Neural progenitor cell (in vitro differentiated cells): ENCODE results near the gene FOXO1. TPM values are rescaled to one million over a fixed set of nuclear protein-coding genes. Genes with fewer than 3 reads are reported as not detected.

Experiments
- DNase-seq: peaks from one replicate; pipeline ENCODE4 v3.0.0-alpha.2; 2016; ENCODE audit warnings: low spot score
- H2AFZ ChIP-seq: fragments of 200-600 bp; sonication (generic); replicated peaks from 2 replicates; pipeline ENCODE4 v1.6.1; 2016; ENCODE audit warnings: antibody characterized with exemption
- H3F3A ChIP-seq: fragments of 200-600 bp; sonication (generic); 2 replicates; pipeline ENCODE4 v1.6.1; 2016; ENCODE audit warnings: antibody characterized with exemption, low read depth
- H3K27ac ChIP-seq: fragments of 200-600 bp; sonication (generic); 2 replicates; pipeline ENCODE4 v1.5.1; 2016; ENCODE audit warnings: mild to moderate bottlenecking
- H3K27me3 ChIP-seq: fragments of 200-600 bp; sonication (generic); 2 replicates; pipeline ENCODE4 v1.6.1; 2016; ENCODE audit warnings: mild to moderate bottlenecking, moderate library complexity
- H3K36me3 ChIP-seq: fragments of 200-600 bp; sonication (generic); 2 replicates; pipeline ENCODE4 v1.5.1; 2016
- H3K4me1 ChIP-seq: fragments of 200-600 bp; sonication (generic); 2 replicates; pipeline ENCODE4 v1.6.1; 2016; ENCODE audit warnings: mixed run types
- H3K4me2 ChIP-seq: fragments of 200-600 bp; sonication (generic); 2 replicates; pipeline ENCODE4 v1.6.1; 2016
- H3K4me3 ChIP-seq: fragments of 200-600 bp; sonication (generic); 2 replicates; pipeline ENCODE4 v1.5.1; 2016
- H3K79me2 ChIP-seq: fragments of 200-600 bp; sonication (generic); 2 replicates; pipeline ENCODE4 v1.6.1; 2016; ENCODE audit warnings: low read depth
- H3K9ac ChIP-seq: fragments of 200-600 bp; sonication (generic); 2 replicates; pipeline ENCODE4 v1.6.1; 2016
- H3K9me3 ChIP-seq: fragments of 200-600 bp; sonication (generic); 2 replicates; pipeline ENCODE4 v1.5.1; 2016; ENCODE audit warnings: low read depth
- H4K20me1 ChIP-seq: fragments of 200-600 bp; sonication (generic); 2 replicates; pipeline ENCODE4 v1.6.1; 2016; ENCODE audit warnings: low read depth
- H3K27ac Mint-ChIP-seq: 3 replicates; pipeline ENCODE4 v1.8.0; 2021; ENCODE audit warnings: mixed read lengths
- H3K27me3 Mint-ChIP-seq: 2 replicates; pipeline ENCODE4 v1.8.0; 2022; ENCODE audit warnings: low read depth, mild to moderate bottlenecking, inconsistent platforms, moderate library complexity, mixed read lengths; ENCODE audit not compliant: insufficient read depth
- H3K36me3 Mint-ChIP-seq: 3 replicates; pipeline ENCODE4 v1.8.0; 2021; ENCODE audit warnings: mixed read lengths
- H3K4me1 Mint-ChIP-seq: 3 replicates; pipeline ENCODE4 v1.8.0; 2021; ENCODE audit warnings: mixed read lengths
- H3K4me3 Mint-ChIP-seq: 3 replicates; pipeline ENCODE4 v1.8.0; 2021; ENCODE audit warnings: mild to moderate bottlenecking, moderate library complexity, mixed read lengths
- H3K9me3 Mint-ChIP-seq: 3 replicates; pipeline ENCODE4 v1.8.0; 2020; ENCODE audit warnings: mixed read lengths
- CTCF ChIP-seq: fragments of 200-600 bp; sonication (generic); IDR thresholded peaks from 2 replicates; pipeline ENCODE4 v1.5.1; 2017; ENCODE audit warnings: antibody characterized with exemption, mild to moderate bottlenecking
- EZH2 ChIP-seq: fragments of 200-600 bp; sonication (generic); IDR thresholded peaks from 2 replicates; pipeline ENCODE4 v1.6.1; 2017; ENCODE audit warnings: antibody characterized with exemption, mild to moderate bottlenecking, moderate library complexity
- EZH2phosphoT487 ChIP-seq: fragments of 200-600 bp; sonication (generic); IDR thresholded peaks from 2 replicates; pipeline ENCODE4 v1.6.1; 2017; ENCODE audit warnings: antibody characterized with exemption
- total RNA-seq: library from RNA; depleted of rRNA; stranded (reverse); fragments of >200 nt; gene quantifications from 2 replicates; pipeline ENCODE4 v1.2.3, GENCODE V29; 2015; ENCODE audit warnings: low replicate concordance

Gene FOXO1
- total RNA-seq, 1 donor from 2014 or later, result 3.7 TPM

GRCh38 chr13:40566811-40567210, 99.6 kb downstream of the FOXO1 start:
- H3K79me2 ChIP-seq, result peaks cover 11% of the 10 kb centered on the region
- no peak for TF ChIP-seq CTCF
- TF ChIP-seq EZH2phosphoT487, result no peak
- TF ChIP-seq EZH2, result no peak
- H3K27me3 ChIP-seq, result no peaks in the 10 kb centered on the region
- H3K36me3 ChIP-seq, result no peaks in the 10 kb centered on the region
- peaks cover 36% of the 10 kb centered on the region for H3K4me1 Mint-ChIP-seq
- DNase-seq, result no peak
- H3K27ac ChIP-seq, result no peak overlapping the region
- no peak overlapping the region for H3K4me2 ChIP-seq
- no peak overlapping the region for H3K4me3 ChIP-seq
- peaks cover 3% of the 10 kb centered on the region for H3K27me3 Mint-ChIP-seq
- no peak overlapping the region for H3K27ac Mint-ChIP-seq
- no peak overlapping the region for H3K9ac ChIP-seq
- no peaks in the 10 kb centered on the region for H3K9me3 ChIP-seq
- H3K36me3 Mint-ChIP-seq, result no peaks in the 10 kb centered on the region
- no peaks in the 10 kb centered on the region for H3K9me3 Mint-ChIP-seq
- H3F3A ChIP-seq, result no peaks in the 10 kb centered on the region
- peaks cover 3% of the 10 kb centered on the region for H3K4me1 ChIP-seq
- H3K4me3 Mint-ChIP-seq, result no peak overlapping the region
- H4K20me1 ChIP-seq, result no peaks in the 10 kb centered on the region
- H2AFZ ChIP-seq, result no peak overlapping the region

- Histone ChIP-seq H3K27me3 (no peaks in the 10 kb centered on the region), H2AFZ (no peak overlapping the region), H3K4me1 (peaks cover 3% of the 10 kb centered on the region), H4K20me1 (no peaks in the 10 kb centered on the region), H3K27ac (no peak overlapping the region), H3K4me3 (no peak overlapping the region), H3K9ac (no peak overlapping the region), H3K4me2 (no peak overlapping the region), H3K36me3 (no peaks in the 10 kb centered on the region), H3K79me2 (peaks cover 5% of the 10 kb centered on the region), H3K9me3 (no peaks in the 10 kb centered on the region), H3F3A (no peaks in the 10 kb centered on the region)
- H3K27ac Mint-ChIP-seq, result no peak overlapping the region
- H3K4me1 Mint-ChIP-seq, result peaks cover 36% of the 10 kb centered on the region
- peaks cover 5% of the 10 kb centered on the region for H3K36me3 Mint-ChIP-seq
- no peaks in the 10 kb centered on the region for H3K9me3 Mint-ChIP-seq
- DNase-seq, result no peak
- no peak overlapping the region for H3K4me3 Mint-ChIP-seq
- H3K27me3 Mint-ChIP-seq, result peaks cover 3% of the 10 kb centered on the region
- TF ChIP-seq CTCF, result no peak
- no peak for TF ChIP-seq EZH2
- TF ChIP-seq EZH2phosphoT487, result no peak
Measured at GRCh38 chr13:40565282-40566148, 100.9 kb downstream of the FOXO1 start.

- Histone ChIP-seq H3K4me1 (peaks cover 3% of the 10 kb centered on the region), H3K4me2 (no peak overlapping the region), H3K4me3 (no peak overlapping the region), H3K27ac (no peak overlapping the region), H3K9ac (no peak overlapping the region), H2AFZ (no peak overlapping the region), H3K27me3 (no peaks in the 10 kb centered on the region), H4K20me1 (no peaks in the 10 kb centered on the region), H3K9me3 (no peaks in the 10 kb centered on the region), H3F3A (no peaks in the 10 kb centered on the region), H3K79me2 (peaks cover 2% of the 10 kb centered on the region), H3K36me3 (no peaks in the 10 kb centered on the region)
- no peak for DNase-seq
- H3K27me3 Mint-ChIP-seq, result peaks cover 3% of the 10 kb centered on the region
- TF ChIP-seq EZH2 (no peak), EZH2phosphoT487 (no peak), CTCF (no peak)
- no peaks in the 10 kb centered on the region for H3K9me3 Mint-ChIP-seq
- peaks cover 36% of the 10 kb centered on the region for H3K4me1 Mint-ChIP-seq
- no peak overlapping the region for H3K4me3 Mint-ChIP-seq
- H3K27ac Mint-ChIP-seq, result peak overlapping the region; percentile 72
- peaks cover 10% of the 10 kb centered on the region for H3K36me3 Mint-ChIP-seq
Measured at GRCh38 chr13:40564342-40565001, 102.0 kb downstream of the FOXO1 start.
